ENCODE data around the gene PDE4D. TPM values are rescaled to one million over a fixed set of nuclear protein-coding genes. Genes with fewer than 3 reads are reported as not detected.

PDE4D gene
- total and polyA plus RNA-seq, 2 donors (not counting 3 experiments of a cell fraction or from before 2014, with no cell fraction given), result 34.5 to 51.2 TPM

GRCh38 chr5:59600153-59600552 lies 293.4 kb downstream of the PDE4D start:
- H2AFZ ChIP-seq (ENCODE audit: low read depth, low read length), result no peak overlapping the region
- H3K27ac ChIP-seq (ENCODE audit: insufficient read depth, low read depth, low read length), result no peak overlapping the region
- BruUV-seq (replicated peaks), result no TSS peak
- TF ChIP-seq FOS (IDR thresholded peaks at IDR 0.05; ENCODE audit: borderline replicate concordance, insufficient read depth, low read length), result no peak
- TF ChIP-seq MYC (IDR thresholded peaks at IDR 0.05; ENCODE audit: low read depth, low read length), result no peak
- TF ChIP-seq POLR2AphosphoS5 (IDR thresholded peaks at IDR 0.05; ENCODE audit: insufficient read depth, low read depth, low read length), result no peak
- no peak for TF ChIP-seq MAX (IDR thresholded peaks at IDR 0.05; ENCODE audit: insufficient read depth, insufficient read length)
- no peak for TF ChIP-seq JUN (IDR thresholded peaks at IDR 0.05; ENCODE audit: borderline replicate concordance, insufficient read depth, insufficient read length, low read depth)
- H3K27me3 ChIP-seq (ENCODE audit: control insufficient read depth in 2 of 2, insufficient read depth in 2 of 2, low read length in 2 of 2), result no peaks in the 10 kb centered on the region
- no peaks in the 10 kb centered on the region for H3K79me2 ChIP-seq (ENCODE audit: control insufficient read depth, insufficient read depth, low read length)
- FAIRE-seq (no peak), DNase-seq (ENCODE audit: low read depth, low spot score) (no peak)
- POLR2A ChIA-PET, result no interaction called here
- no peaks in the 10 kb centered on the region for H3K36me3 ChIP-seq (ENCODE audit: control insufficient read depth in 2 of 2, extremely low read depth in 1 of 2, insufficient read depth in 2 of 2, low read length in 2 of 2)
- peaks cover 24% of the 10 kb centered on the region for H3K4me1 ChIP-seq (ENCODE audit: control insufficient read depth, extremely low read depth, insufficient read depth, low read length)
- no peak overlapping the region for H3K4me3 ChIP-seq (replicated peaks in 1 of 3; ENCODE audit: insufficient read depth in 1 of 3, low read depth in 1 of 3, low read length in 3 of 3)
- CTCF ChIA-PET, result interaction anchor here (1.4 to 1.7 kb wide), 2 partner anchors 15 to 73 kb away, joined by 3 read pairs; no protein-coding TSS in a partner anchor
- no peaks in the 10 kb centered on the region for H3K9me3 ChIP-seq (replicated peaks; ENCODE audit: control insufficient read depth, insufficient read depth, low read length)
- H4K20me1 ChIP-seq (replicated peaks; ENCODE audit: control insufficient read depth, extremely low read depth, insufficient read depth, low read length), result no peaks in the 10 kb centered on the region
- intact Hi-C loops (cut with micrococcal nuclease) (no loop called here), dilution Hi-C loops (cut with MboI; ENCODE audit: extremely low pct_ligation_motif_present, low sequenced_read_pairs) (no loop called here)
- H3K9ac ChIP-seq (replicated peaks; ENCODE audit: extremely low read depth, insufficient read depth, low read length), result no peak overlapping the region
- H3K9me1 ChIP-seq (replicated peaks; ENCODE audit: control insufficient read depth, extremely low read depth, insufficient read depth, low read length), result peaks cover 2% of the 10 kb centered on the region
- H3K4me2 ChIP-seq (ENCODE audit: insufficient read depth, low read length), result no peak overlapping the region

- intact Hi-C loops (cut with micrococcal nuclease) (loop anchor here (5.0 kb wide), 1 partner anchor 48 kb away; no protein-coding TSS in a partner anchor), dilution Hi-C loops (cut with MboI; ENCODE audit: extremely low pct_ligation_motif_present, low sequenced_read_pairs) (no loop called here)
- H3K9me1 ChIP-seq (replicated peaks; ENCODE audit: control insufficient read depth, extremely low read depth, insufficient read depth, low read length), result peaks cover 2% of the 10 kb centered on the region
- no TSS peak for BruUV-seq (replicated peaks)
- H3K27ac ChIP-seq (ENCODE audit: insufficient read depth, low read depth, low read length), result no peak overlapping the region
- no peaks in the 10 kb centered on the region for H3K79me2 ChIP-seq (ENCODE audit: control insufficient read depth, insufficient read depth, low read length)
- TF ChIP-seq POLR2A (IDR thresholded peaks at IDR 0.05; ENCODE audit: low read depth, low read length), result no peak
- TF ChIP-seq EZH2 (IDR thresholded peaks at IDR 0.05; ENCODE audit: borderline replicate concordance, low read depth, low read length, severe bottlenecking), result no peak
- TF ChIP-seq MYC (IDR thresholded peaks at IDR 0.05; ENCODE audit: low read depth, low read length), result no peak
- no peak for TF ChIP-seq CTCF (IDR thresholded peaks at IDR 0.05; ENCODE audit: extremely low read depth in 1 of 2, insufficient read depth in 1 of 2, low read depth in 1 of 2, low read length in 2 of 2)
- TF ChIP-seq GATA2 (IDR thresholded peaks at IDR 0.05; ENCODE audit: insufficient read depth, insufficient read length, low read depth, low read length), result no peak
- TF ChIP-seq POLR2AphosphoS5 (IDR thresholded peaks at IDR 0.05; ENCODE audit: insufficient read depth, low read depth, low read length), result no peak
- no peak for TF ChIP-seq JUN (IDR thresholded peaks at IDR 0.05; ENCODE audit: borderline replicate concordance, insufficient read depth, insufficient read length, low read depth)
- TF ChIP-seq MAX (IDR thresholded peaks at IDR 0.05; ENCODE audit: insufficient read depth, insufficient read length), result no peak
- no peak for TF ChIP-seq FOS (IDR thresholded peaks at IDR 0.05; ENCODE audit: borderline replicate concordance, insufficient read depth, low read length)
- no peaks in the 10 kb centered on the region for H3K9me3 ChIP-seq (replicated peaks; ENCODE audit: control insufficient read depth, insufficient read depth, low read length)
- H3K4me1 ChIP-seq (ENCODE audit: control insufficient read depth, extremely low read depth, insufficient read depth, low read length), result peaks cover 24% of the 10 kb centered on the region
- no peaks in the 10 kb centered on the region for H3K27me3 ChIP-seq (ENCODE audit: control insufficient read depth in 2 of 2, insufficient read depth in 2 of 2, low read length in 2 of 2)
- CTCF ChIA-PET, result interaction anchor here (1.4 to 1.7 kb wide), 2 partner anchors 14 to 74 kb away, joined by 3 read pairs; no protein-coding TSS in a partner anchor
- DNase-seq (ENCODE audit: low read depth, low spot score), result no peak
- H2AFZ ChIP-seq (ENCODE audit: low read depth, low read length), result no peak overlapping the region
- no peak overlapping the region for H3K9ac ChIP-seq (replicated peaks; ENCODE audit: extremely low read depth, insufficient read depth, low read length)
- no peak overlapping the region for H3K4me3 ChIP-seq (replicated peaks in 1 of 3; ENCODE audit: insufficient read depth in 1 of 3, low read depth in 1 of 3, low read length in 3 of 3)
- no peak overlapping the region for H3K4me2 ChIP-seq (ENCODE audit: insufficient read depth, low read length)
- POLR2A ChIA-PET, result no interaction called here
- FAIRE-seq, result no peak
- H4K20me1 ChIP-seq (replicated peaks; ENCODE audit: control insufficient read depth, extremely low read depth, insufficient read depth, low read length), result no peaks in the 10 kb centered on the region
- no peaks in the 10 kb centered on the region for H3K36me3 ChIP-seq (ENCODE audit: control insufficient read depth in 2 of 2, extremely low read depth in 1 of 2, insufficient read depth in 2 of 2, low read length in 2 of 2)
These were observed 293.8 kb downstream of the PDE4D start for GRCh38 chr5:59599729-59600128.

Data from endothelial cell of umbilical vein (primary cell).